ENCODE data around the gene SLC24A2. TPM values are rescaled to one million over a fixed set of nuclear protein-coding genes. Genes with fewer than 3 reads are reported as not detected.

SLC24A2 gene
- total RNA-seq, 1 donor from 2014 or later, result not detected

- Mint-ChIP-seq H3K36me3 (ENCODE audit: low read depth) (no peaks in the 10 kb centered on the region), H3K4me3 (no peak overlapping the region), H3K9me3 (no peaks in the 10 kb centered on the region), H3K27ac (no peak overlapping the region), H3K27me3 (peaks cover 44% of the 10 kb centered on the region), H3K4me1 (no peaks in the 10 kb centered on the region)
- no peak for DNase-seq
- intact Hi-C loops (cut with micrococcal nuclease), result no loop called here
These were observed 4.7 kb downstream of the SLC24A2 start for GRCh38 chr9:19784136-19784535.

GRCh38 chr9:19783500-19783899 lies 5.3 kb downstream of the SLC24A2 start:
- H3K27ac Mint-ChIP-seq, result no peak overlapping the region
- intact Hi-C loops (cut with micrococcal nuclease), result no loop called here
- H3K9me3 Mint-ChIP-seq, result no peaks in the 10 kb centered on the region
- peaks cover 41% of the 10 kb centered on the region for H3K27me3 Mint-ChIP-seq
- no peak for DNase-seq
- H3K4me3 Mint-ChIP-seq, result no peak overlapping the region
- H3K36me3 Mint-ChIP-seq (ENCODE audit: low read depth), result no peaks in the 10 kb centered on the region
- no peaks in the 10 kb centered on the region for H3K4me1 Mint-ChIP-seq

GRCh38 chr9:19782005-19782404 lies 6.8 kb downstream of the SLC24A2 start:
- DNase-seq, result no peak
- no peaks in the 10 kb centered on the region for H3K36me3 Mint-ChIP-seq (ENCODE audit: low read depth)
- no peak overlapping the region for H3K27ac Mint-ChIP-seq
- H3K4me3 Mint-ChIP-seq, result no peak overlapping the region
- H3K4me1 Mint-ChIP-seq, result no peaks in the 10 kb centered on the region
- intact Hi-C loops (cut with micrococcal nuclease), result no loop called here
- no peaks in the 10 kb centered on the region for H3K9me3 Mint-ChIP-seq
- H3K27me3 Mint-ChIP-seq, result peaks cover 30% of the 10 kb centered on the region

- DNase-seq, result no peak
- Mint-ChIP-seq H3K9me3 (no peaks in the 10 kb centered on the region), H3K36me3 (ENCODE audit: low read depth) (no peaks in the 10 kb centered on the region), H3K27me3 (peaks cover 24% of the 10 kb centered on the region), H3K27ac (no peak overlapping the region), H3K4me1 (no peaks in the 10 kb centered on the region), H3K4me3 (no peak overlapping the region)
- intact Hi-C loops (cut with micrococcal nuclease), result no loop called here
These were observed 7.6 kb downstream of the SLC24A2 start for GRCh38 chr9:19781240-19781639.

- H3K36me3 Mint-ChIP-seq (ENCODE audit: low read depth), result no peaks in the 10 kb centered on the region
- no peak for DNase-seq
- no peak overlapping the region for H3K27ac Mint-ChIP-seq
- intact Hi-C loops (cut with micrococcal nuclease), result no loop called here
- no peaks in the 10 kb centered on the region for H3K4me1 Mint-ChIP-seq
- peaks cover 11% of the 10 kb centered on the region for H3K27me3 Mint-ChIP-seq
- H3K9me3 Mint-ChIP-seq, result no peaks in the 10 kb centered on the region
- no peak overlapping the region for H3K4me3 Mint-ChIP-seq
These were observed 17.4 kb downstream of the SLC24A2 start for GRCh38 chr9:19771446-19771845.

GRCh38 chr9:19770973-19771372 lies 17.9 kb downstream of the SLC24A2 start:
- Mint-ChIP-seq H3K4me3 (no peak overlapping the region), H3K9me3 (peaks cover under 1% of the 10 kb centered on the region)
- intact Hi-C loops (cut with micrococcal nuclease), result no loop called here

GRCh38 chr9:19769213-19769612 lies 19.6 kb downstream of the SLC24A2 start:
- Mint-ChIP-seq H3K36me3 (ENCODE audit: low read depth) (no peaks in the 10 kb centered on the region), H3K27me3 (peaks cover 11% of the 10 kb centered on the region), H3K27ac (no peak overlapping the region), H3K4me1 (no peaks in the 10 kb centered on the region), H3K9me3 (peaks cover 13% of the 10 kb centered on the region), H3K4me3 (no peak overlapping the region)
- no peak for DNase-seq
- intact Hi-C loops (cut with micrococcal nuclease), result no loop called here

More at GRCh38 chr9:19770973-19771372, 17.9 kb downstream of the SLC24A2 start:
- H3K4me1 Mint-ChIP-seq, result no peaks in the 10 kb centered on the region
- no peak for DNase-seq
- H3K27me3 Mint-ChIP-seq, result peaks cover 11% of the 10 kb centered on the region
- no peak overlapping the region for H3K27ac Mint-ChIP-seq
- H3K36me3 Mint-ChIP-seq (ENCODE audit: low read depth), result no peaks in the 10 kb centered on the region

GRCh38 chr9:19768798-19769197 lies 20.0 kb downstream of the SLC24A2 start:
- intact Hi-C loops (cut with micrococcal nuclease), result no loop called here
- Mint-ChIP-seq H3K4me3 (no peak overlapping the region), H3K27me3 (peaks cover 11% of the 10 kb centered on the region), H3K36me3 (ENCODE audit: low read depth) (no peaks in the 10 kb centered on the region), H3K27ac (no peak overlapping the region), H3K9me3 (peaks cover 15% of the 10 kb centered on the region), H3K4me1 (no peaks in the 10 kb centered on the region)
- no peak for DNase-seq

GRCh38 chr9:19759066-19759465 lies 29.8 kb downstream of the SLC24A2 start:
- intact Hi-C loops (cut with micrococcal nuclease), result no loop called here
- Mint-ChIP-seq H3K27ac (no peak overlapping the region), H3K4me1 (no peaks in the 10 kb centered on the region), H3K27me3 (peaks cover 10% of the 10 kb centered on the region), H3K4me3 (no peak overlapping the region), H3K36me3 (ENCODE audit: low read depth) (peaks cover 1% of the 10 kb centered on the region), H3K9me3 (peaks cover 9% of the 10 kb centered on the region)
- no peak for DNase-seq

- H3K4me3 Mint-ChIP-seq, result no peak overlapping the region
- no peak overlapping the region for H3K27ac Mint-ChIP-seq
- intact Hi-C loops (cut with micrococcal nuclease), result no loop called here
- peaks cover 10% of the 10 kb centered on the region for H3K27me3 Mint-ChIP-seq
- peaks cover 1% of the 10 kb centered on the region for H3K36me3 Mint-ChIP-seq (ENCODE audit: low read depth)
- DNase-seq, result no peak
- H3K9me3 Mint-ChIP-seq, result peaks cover 3% of the 10 kb centered on the region
- H3K4me1 Mint-ChIP-seq, result no peaks in the 10 kb centered on the region
These were observed 31.1 kb downstream of the SLC24A2 start for GRCh38 chr9:19757745-19758144.

GRCh38 chr9:19754921-19755320 lies 33.9 kb downstream of the SLC24A2 start:
- Mint-ChIP-seq H3K4me1 (no peaks in the 10 kb centered on the region), H3K27ac (no peak overlapping the region), H3K9me3 (peaks cover 5% of the 10 kb centered on the region), H3K36me3 (ENCODE audit: low read depth) (no peaks in the 10 kb centered on the region), H3K27me3 (peaks cover 10% of the 10 kb centered on the region), H3K4me3 (no peak overlapping the region)
- no peak for DNase-seq
- intact Hi-C loops (cut with micrococcal nuclease), result no loop called here

- peak; percentile 74 for DNase-seq
- H3K9me3 Mint-ChIP-seq, result peaks cover 12% of the 10 kb centered on the region
- H3K4me3 Mint-ChIP-seq, result peak overlapping the region; percentile 20
- H3K27me3 Mint-ChIP-seq, result peaks cover 11% of the 10 kb centered on the region
- H3K4me1 Mint-ChIP-seq, result peaks cover 18% of the 10 kb centered on the region
- no peaks in the 10 kb centered on the region for H3K36me3 Mint-ChIP-seq (ENCODE audit: low read depth)
- peak overlapping the region; percentile 61 for H3K27ac Mint-ChIP-seq
- intact Hi-C loops (cut with micrococcal nuclease), result loop anchor here (10.0 kb wide), 1 partner anchor 274 kb away; no protein-coding TSS in a partner anchor
These were observed 40.3 kb downstream of the SLC24A2 start for GRCh38 chr9:19748278-19749126.

- Mint-ChIP-seq H3K9me3 (peaks cover 12% of the 10 kb centered on the region), H3K27ac (no peak overlapping the region), H3K36me3 (ENCODE audit: low read depth) (no peaks in the 10 kb centered on the region), H3K4me1 (peaks cover 18% of the 10 kb centered on the region), H3K27me3 (peaks cover 18% of the 10 kb centered on the region), H3K4me3 (no peak overlapping the region)
- intact Hi-C loops (cut with micrococcal nuclease), result loop anchor here (10.0 kb wide), 1 partner anchor 271 kb away; no protein-coding TSS in a partner anchor
- DNase-seq, result no peak
These were observed 42.6 kb downstream of the SLC24A2 start for GRCh38 chr9:19746223-19746622.

GRCh38 chr9:19741178-19741577 lies 47.7 kb downstream of the SLC24A2 start:
- Mint-ChIP-seq H3K27me3 (peaks cover 29% of the 10 kb centered on the region), H3K9me3 (peaks cover 4% of the 10 kb centered on the region), H3K36me3 (ENCODE audit: low read depth) (no peaks in the 10 kb centered on the region), H3K4me1 (no peaks in the 10 kb centered on the region), H3K4me3 (no peak overlapping the region), H3K27ac (no peak overlapping the region)
- no peak for DNase-seq
- intact Hi-C loops (cut with micrococcal nuclease), result loop anchor here (10.0 kb wide), 1 partner anchor 266 kb away; no protein-coding TSS in a partner anchor
